Endothelial cell of umbilical vein (primary cell): Measurements from ENCODE around the gene MYMX.

Experiments used
- CTCF ChIP-seq, 2 donors: IDR thresholded peaks; 1 replicate in 1 of 2; 2 replicates in 1 of 2; pipeline ENCODE4 v1.5.1; 2011; ENCODE audit warnings: low read length in 2 of 2, mild to moderate bottlenecking in 2 of 2, moderate library complexity in 2 of 2, control low read depth in 1 of 2, inconsistent platforms in 1 of 2, low read depth in 1 of 2; ENCODE audit not compliant: insufficient read depth in 1 of 2; ENCODE audit errors: extremely low read depth in 1 of 2
- EZH2 ChIP-seq: IDR thresholded peaks from 2 replicates; pipeline ENCODE4 v1.6.1; 2012; ENCODE audit warnings: borderline replicate concordance, low read depth, mild to moderate bottlenecking, moderate library complexity, low read length, inconsistent platforms; ENCODE audit not compliant: severe bottlenecking
- GATA2 ChIP-seq: IDR thresholded peaks from 2 replicates; pipeline ENCODE4 v1.7.0; 2011; ENCODE audit warnings: low read depth, mild to moderate bottlenecking, moderate library complexity, mixed read lengths, low read length; ENCODE audit not compliant: insufficient read length, insufficient read depth
- MAX ChIP-seq: IDR thresholded peaks from 2 replicates; pipeline ENCODE4 v1.6.1; 2011; ENCODE audit not compliant: insufficient read depth, insufficient read length
- POLR2A ChIP-seq: IDR thresholded peaks from 2 replicates; pipeline ENCODE4 v1.6.1; 2012; ENCODE audit warnings: low read depth, mild to moderate bottlenecking, control low read depth, low read length
- POLR2AphosphoS5 ChIP-seq: IDR thresholded peaks from 2 replicates; pipeline ENCODE4 v1.6.1; 2012; ENCODE audit warnings: low read depth, mild to moderate bottlenecking, control low read depth, low read length, moderate library complexity; ENCODE audit not compliant: insufficient read depth

GRCh38 chr6:44264154-44265006 is 47.7 kb downstream of the MYMX start:
- TF ChIP-seq CTCF (IDR thresholded peaks at IDR 0.05; ENCODE audit: extremely low read depth in 1 of 2, insufficient read depth in 1 of 2, low read depth in 1 of 2, low read length in 2 of 2) (no peak), EZH2 (no peak), POLR2A (no peak), GATA2 (no peak), POLR2AphosphoS5 (no peak), MAX (no peak)
